Liver (tissue), 3 donors: ENCODE measurements around the gene CMTM5.

ENCODE experiments used
- ATF3 ChIP-seq: IDR thresholded peaks from 2 replicates; pipeline ENCODE4 v1.6.1; 2016; ENCODE audit warnings: antibody characterized with exemption
- CTCF ChIP-seq: fragments of 150-350 bp; IDR thresholded peaks from 2 replicates; pipeline ENCODE4 v1.5.1; 2017; ENCODE audit warnings: improper control_type of control experiment, low read depth, low read length; ENCODE audit not compliant: missing input control
- EGR1 ChIP-seq, 2 donors: IDR thresholded peaks; 2 replicates each; pipeline ENCODE4 v1.6.1; 2016 to 2018; ENCODE audit warnings: antibody characterized with exemption in 2 of 2, low read depth in 2 of 2
- FOXA2 ChIP-seq: IDR thresholded peaks from 2 replicates; pipeline ENCODE4 v1.6.1; 2016; ENCODE audit warnings: antibody characterized with exemption
- GABPA ChIP-seq, 2 donors: IDR thresholded peaks in 1 of 2; conservative IDR thresholded peaks in 1 of 2; 2 replicates each; pipeline ENCODE4 v1.6.1; 2016; ENCODE audit warnings: antibody characterized with exemption in 2 of 2, mild to moderate bottlenecking in 1 of 2, moderate library complexity in 1 of 2
- JUND ChIP-seq, 2 donors: IDR thresholded peaks; 2 replicates each; pipeline ENCODE4 v1.6.1; 2016; ENCODE audit warnings: antibody characterized with exemption in 2 of 2
- MAX ChIP-seq: IDR thresholded peaks from 2 replicates; pipeline ENCODE4 v1.6.1; 2016; ENCODE audit warnings: antibody characterized with exemption
- NR2F2 ChIP-seq: IDR thresholded peaks from 2 replicates; pipeline ENCODE4 v1.6.1; 2016; ENCODE audit warnings: antibody characterized with exemption
- RXRA ChIP-seq, 2 donors: IDR thresholded peaks; 2 replicates each; pipeline ENCODE4 v1.6.1; 2017 to 2018; ENCODE audit warnings: antibody characterized with exemption in 2 of 2, mild to moderate bottlenecking in 1 of 2
- TAF1 ChIP-seq: conservative IDR thresholded peaks from 2 replicates; pipeline ENCODE4 v1.6.1; 2016; ENCODE audit warnings: antibody characterized with exemption, mild to moderate bottlenecking
- YY1 ChIP-seq: IDR thresholded peaks from 2 replicates; pipeline ENCODE4 v1.6.1; 2016; ENCODE audit warnings: antibody characterized with exemption, mild to moderate bottlenecking
- ZBTB33 ChIP-seq: IDR thresholded peaks from 2 replicates; pipeline ENCODE4 v1.6.1; 2016; ENCODE audit warnings: antibody characterized with exemption
- donor health status: healthy.
- donor health status: healthy.

GRCh38 chr14:23358553-23359166, 18.2 kb upstream of the CMTM5 start:
- TF ChIP-seq CTCF: no peak
- no peak for TF ChIP-seq TAF1
- TF ChIP-seq FOXA2: no peak
- no peak for TF ChIP-seq ATF3
- TF ChIP-seq GABPA (IDR thresholded peaks at IDR 0.05 in 1 of 2, conservative IDR thresholded peaks at IDR 0.05 in 1 of 2): no peak
- no peak for TF ChIP-seq EGR1 (IDR thresholded peaks at IDR 0.05; ENCODE audit: low read depth in 2 of 2)
- TF ChIP-seq RXRA (IDR thresholded peaks at IDR 0.05): no peak
- no peak for TF ChIP-seq JUND (IDR thresholded peaks at IDR 0.05)
- TF ChIP-seq MAX: no peak
- TF ChIP-seq ZBTB33: no peak
- no peak for TF ChIP-seq NR2F2
- TF ChIP-seq YY1: no peak
